Measurements from ENCODE around the gene LRPAP1. TPM values are rescaled to one million over a fixed set of nuclear protein-coding genes. Genes with fewer than 3 reads are reported as not detected.

Gene LRPAP1
- total and polyA plus RNA-seq, 7 donors: 25.2 to 127 (median 87.4) TPM

DNA sequence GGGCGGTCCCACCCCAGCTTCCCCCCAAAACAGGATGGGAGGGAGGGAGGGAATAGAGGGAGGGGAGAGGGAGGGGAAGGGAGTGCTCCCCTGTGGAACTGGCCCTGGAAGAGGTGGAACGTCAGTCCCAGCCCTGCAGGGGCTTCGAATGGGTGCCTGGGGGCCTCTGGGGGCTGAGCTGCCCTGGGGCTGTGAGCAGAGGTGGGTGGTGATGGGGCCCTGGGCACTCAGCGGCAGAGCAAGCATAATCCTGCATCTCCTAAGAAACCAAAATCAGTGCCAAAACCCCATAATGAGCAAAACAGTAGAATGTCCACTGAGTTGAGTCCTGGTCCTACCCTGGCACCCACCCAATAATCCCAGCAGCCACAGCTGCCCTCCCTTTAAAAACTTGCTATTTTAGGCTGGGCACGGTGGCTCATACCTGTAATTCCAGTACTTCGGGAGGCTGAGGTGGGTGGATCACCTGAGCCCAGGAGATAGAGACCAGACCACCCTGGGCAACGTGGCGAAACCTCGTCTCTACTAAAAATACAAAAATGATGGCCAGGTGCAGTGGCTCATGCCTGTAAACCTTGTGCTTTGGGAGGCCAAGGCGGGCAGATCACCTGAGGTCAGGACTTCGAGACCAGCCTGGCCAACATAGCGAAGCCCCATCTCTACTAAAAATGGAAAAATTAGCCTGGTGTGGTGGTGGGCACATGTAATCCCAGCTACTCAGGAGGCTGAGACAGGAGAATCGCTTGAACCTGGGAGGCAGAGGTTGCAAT lies 58.0 kb downstream of the LRPAP1 start:
- Histone ChIP-seq H3K4me1 (no peaks in the 10 kb centered on the region), H3K36me3 (no peaks in the 10 kb centered on the region), H3K4me3 (no peak overlapping the region), H3K9me3 (no peaks in the 10 kb centered on the region), H3K27ac (no peak overlapping the region), H3K27me3 (peaks cover 0 to 27% (median 0%) of the 10 kb centered on the region in 3 donors)
- intact Hi-C loops (cut with DNase I): no loop called here
- TF ChIP-seq POLR2AphosphoS5 (IDR thresholded peaks at IDR 0.05) (no peak), EP300 (IDR thresholded peaks at IDR 0.05) (no peak), POLR2A (IDR thresholded peaks at IDR 0.05) (no peak)
- TF ChIP-seq, protein P1, sequence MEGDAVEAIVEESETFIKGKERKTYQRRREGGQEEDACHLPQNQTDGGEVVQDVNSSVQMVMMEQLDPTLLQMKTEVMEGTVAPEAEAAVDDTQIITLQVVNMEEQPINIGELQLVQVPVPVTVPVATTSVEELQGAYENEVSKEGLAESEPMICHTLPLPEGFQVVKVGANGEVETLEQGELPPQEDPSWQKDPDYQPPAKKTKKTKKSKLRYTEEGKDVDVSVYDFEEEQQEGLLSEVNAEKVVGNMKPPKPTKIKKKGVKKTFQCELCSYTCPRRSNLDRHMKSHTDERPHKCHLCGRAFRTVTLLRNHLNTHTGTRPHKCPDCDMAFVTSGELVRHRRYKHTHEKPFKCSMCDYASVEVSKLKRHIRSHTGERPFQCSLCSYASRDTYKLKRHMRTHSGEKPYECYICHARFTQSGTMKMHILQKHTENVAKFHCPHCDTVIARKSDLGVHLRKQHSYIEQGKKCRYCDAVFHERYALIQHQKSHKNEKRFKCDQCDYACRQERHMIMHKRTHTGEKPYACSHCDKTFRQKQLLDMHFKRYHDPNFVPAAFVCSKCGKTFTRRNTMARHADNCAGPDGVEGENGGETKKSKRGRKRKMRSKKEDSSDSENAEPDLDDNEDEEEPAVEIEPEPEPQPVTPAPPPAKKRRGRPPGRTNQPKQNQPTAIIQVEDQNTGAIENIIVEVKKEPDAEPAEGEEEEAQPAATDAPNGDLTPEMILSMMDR (IDR thresholded peaks at IDR 0.05): no peak
- 70 to 86% methylated on average over 13 of the region's 13 CpGs for WGBS, 2 donors
- no peak for DNase-seq

DNA sequence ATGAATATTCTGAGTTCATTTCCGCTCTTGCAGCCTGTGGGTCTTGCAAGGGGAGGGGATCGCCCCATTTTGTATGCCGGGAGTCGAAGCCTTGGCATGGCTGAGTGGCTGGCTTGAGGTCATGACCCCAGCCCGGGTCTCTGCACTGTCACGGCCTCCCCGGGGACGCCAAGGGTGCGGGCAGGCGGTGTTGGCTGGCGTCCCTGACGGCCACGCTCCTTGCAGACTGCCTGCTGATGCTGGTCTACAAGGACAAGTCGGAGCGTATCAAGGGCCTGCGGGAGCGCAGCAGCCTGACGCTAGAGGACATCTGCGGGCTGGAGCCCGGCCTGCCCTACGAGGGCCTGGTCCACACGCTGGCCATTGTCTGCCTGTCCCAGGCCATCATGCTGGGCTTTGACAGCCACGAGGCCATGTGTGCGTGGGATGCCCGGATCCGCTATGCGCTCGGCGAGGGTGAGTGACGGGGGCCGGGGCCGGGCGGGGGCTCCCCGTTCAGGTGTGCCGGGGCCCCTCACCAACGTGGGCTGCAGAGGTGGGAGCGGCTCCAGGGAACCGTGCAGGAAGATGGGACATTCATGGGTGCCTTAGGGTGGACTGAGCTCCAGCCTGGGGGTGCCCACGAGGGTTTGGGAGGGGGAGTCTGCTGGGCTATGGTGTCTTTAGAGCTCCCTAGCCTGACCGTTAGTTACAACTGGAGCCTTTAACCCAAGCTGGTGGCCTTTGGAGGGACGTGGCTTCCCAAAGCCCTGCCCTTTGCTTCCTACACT lies 58.9 kb downstream of the LRPAP1 start:
- WGBS, 2 donors: 86 to 88% methylated on average over 41 of the region's 41 CpGs
- no peak for TF ChIP-seq EP300 (IDR thresholded peaks at IDR 0.05)
- no peak for TF ChIP-seq POLR2AphosphoS5 (IDR thresholded peaks at IDR 0.05)
- no peak for TF ChIP-seq POLR2A (IDR thresholded peaks at IDR 0.05)
- TF ChIP-seq, protein P1 (IDR thresholded peaks at IDR 0.05): no peak
- Histone ChIP-seq H3K36me3 (no peaks in the 10 kb centered on the region), H3K9me3 (no peaks in the 10 kb centered on the region), H3K4me1 (no peaks in the 10 kb centered on the region), H3K4me3 (no peak overlapping the region), H3K27ac (no peak overlapping the region), H3K27me3 (peaks cover 0 to 27% (median 0%) of the 10 kb centered on the region in 3 donors)
- DNase-seq: no peak
- intact Hi-C loops (cut with DNase I): no loop called here

DNA sequence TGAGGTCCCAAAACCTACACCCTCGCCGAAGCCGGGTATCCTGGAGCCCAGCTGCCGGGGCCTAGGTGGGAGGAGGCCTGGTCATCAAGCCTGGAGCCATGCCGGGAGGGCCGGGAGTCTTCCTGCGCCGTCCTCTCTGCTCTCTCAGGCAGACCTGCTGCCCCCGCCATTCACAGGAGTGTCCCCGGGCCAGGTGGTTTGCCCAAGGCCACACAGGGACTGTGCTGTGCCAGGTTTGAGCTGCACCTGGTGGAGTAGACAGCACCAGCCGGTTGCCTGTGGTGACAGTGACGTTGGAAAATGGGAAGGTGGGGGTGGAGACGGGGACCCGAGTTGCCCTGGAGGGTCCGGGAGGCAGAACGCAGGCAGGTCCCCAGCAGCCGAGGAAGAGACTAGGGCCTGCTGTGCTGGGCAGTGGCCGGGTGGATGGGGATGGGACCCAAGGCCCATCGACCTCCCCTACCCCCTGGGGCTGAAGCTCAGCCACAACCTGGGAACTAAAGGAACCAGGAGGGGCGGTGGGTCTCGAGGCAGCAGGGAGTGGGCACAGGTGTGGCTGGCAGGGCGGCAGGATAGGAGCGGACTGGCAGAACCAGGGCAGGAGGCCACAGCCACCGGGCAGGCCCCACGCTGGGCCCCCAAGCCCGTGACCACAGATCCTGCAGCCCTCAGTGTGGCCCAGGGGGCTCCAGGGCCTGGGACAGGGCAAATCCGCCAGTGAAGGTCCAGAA lies 59.6 kb downstream of the LRPAP1 start:
- H3K4me3 ChIP-seq: no peak overlapping the region
- H3K27me3 ChIP-seq: peaks cover 0 to 27% (median 0%) of the 10 kb centered on the region in 3 donors
- DNase-seq: no peak
- H3K9me3 ChIP-seq: no peaks in the 10 kb centered on the region
- H3K27ac ChIP-seq: no peak overlapping the region
- H3K36me3 ChIP-seq: no peaks in the 10 kb centered on the region
- no peaks in the 10 kb centered on the region for H3K4me1 ChIP-seq
- intact Hi-C loops (cut with DNase I): no loop called here
- WGBS, 2 donors: 59 to 89% methylated on average over 27 of the region's 27 CpGs
- TF ChIP-seq POLR2A (IDR thresholded peaks at IDR 0.05): no peak
- TF ChIP-seq, protein P1 (IDR thresholded peaks at IDR 0.05): no peak
- no peak for TF ChIP-seq EP300 (IDR thresholded peaks at IDR 0.05)
- no peak for TF ChIP-seq POLR2AphosphoS5 (IDR thresholded peaks at IDR 0.05)

DNA sequence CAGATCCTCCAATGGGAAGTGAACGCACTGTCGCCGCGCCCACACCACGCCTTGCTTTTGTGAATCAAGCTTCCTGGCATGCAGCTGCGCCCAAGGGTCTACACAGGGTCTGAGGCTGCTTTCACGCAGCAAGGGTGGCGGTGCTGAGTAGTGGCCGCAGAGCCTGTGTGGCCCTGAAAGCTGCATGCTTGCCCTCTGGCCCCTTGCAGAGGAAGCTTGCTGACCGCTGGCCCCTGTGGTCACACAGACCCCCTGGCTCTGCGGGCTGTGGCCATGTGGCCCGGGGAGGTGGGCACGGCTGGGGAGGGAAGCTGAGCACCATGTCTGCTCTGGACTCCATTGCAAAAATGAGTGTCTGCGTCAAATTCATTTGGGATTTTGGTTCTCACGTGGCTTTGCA lies 60.3 kb downstream of the LRPAP1 start:
- Histone ChIP-seq H3K27ac (no peak overlapping the region), H3K4me3 (no peak overlapping the region), H3K36me3 (no peaks in the 10 kb centered on the region), H3K9me3 (no peaks in the 10 kb centered on the region), H3K4me1 (no peaks in the 10 kb centered on the region), H3K27me3 (peaks cover 0 to 27% (median 0%) of the 10 kb centered on the region in 3 donors)
- WGBS, 2 donors: 68 to 87% methylated on average over 15 of the region's 15 CpGs
- DNase-seq: no peak
- TF ChIP-seq EP300 (IDR thresholded peaks at IDR 0.05) (no peak), POLR2A (IDR thresholded peaks at IDR 0.05) (no peak), POLR2AphosphoS5 (IDR thresholded peaks at IDR 0.05) (no peak)
- TF ChIP-seq, protein P1 (IDR thresholded peaks at IDR 0.05): no peak
- intact Hi-C loops (cut with DNase I): no loop called here

Measured in sigmoid colon (tissue), 7 donors.